DMS 273 (cell line): ENCODE data around the gene KBTBD8.

ENCODE experiments used
- DNase-seq: peaks from one replicate; lab custom pipeline; 2025; ENCODE audit not compliant: unreplicated experiment; lab: John Stamatoyannopoulos, UW

KBTBD8 gene, protein sequence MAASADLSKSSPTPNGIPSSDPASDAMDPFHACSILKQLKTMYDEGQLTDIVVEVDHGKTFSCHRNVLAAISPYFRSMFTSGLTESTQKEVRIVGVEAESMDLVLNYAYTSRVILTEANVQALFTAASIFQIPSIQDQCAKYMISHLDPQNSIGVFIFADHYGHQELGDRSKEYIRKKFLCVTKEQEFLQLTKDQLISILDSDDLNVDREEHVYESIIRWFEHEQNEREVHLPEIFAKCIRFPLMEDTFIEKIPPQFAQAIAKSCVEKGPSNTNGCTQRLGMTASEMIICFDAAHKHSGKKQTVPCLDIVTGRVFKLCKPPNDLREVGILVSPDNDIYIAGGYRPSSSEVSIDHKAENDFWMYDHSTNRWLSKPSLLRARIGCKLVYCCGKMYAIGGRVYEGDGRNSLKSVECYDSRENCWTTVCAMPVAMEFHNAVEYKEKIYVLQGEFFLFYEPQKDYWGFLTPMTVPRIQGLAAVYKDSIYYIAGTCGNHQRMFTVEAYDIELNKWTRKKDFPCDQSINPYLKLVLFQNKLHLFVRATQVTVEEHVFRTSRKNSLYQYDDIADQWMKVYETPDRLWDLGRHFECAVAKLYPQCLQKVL

DNA sequence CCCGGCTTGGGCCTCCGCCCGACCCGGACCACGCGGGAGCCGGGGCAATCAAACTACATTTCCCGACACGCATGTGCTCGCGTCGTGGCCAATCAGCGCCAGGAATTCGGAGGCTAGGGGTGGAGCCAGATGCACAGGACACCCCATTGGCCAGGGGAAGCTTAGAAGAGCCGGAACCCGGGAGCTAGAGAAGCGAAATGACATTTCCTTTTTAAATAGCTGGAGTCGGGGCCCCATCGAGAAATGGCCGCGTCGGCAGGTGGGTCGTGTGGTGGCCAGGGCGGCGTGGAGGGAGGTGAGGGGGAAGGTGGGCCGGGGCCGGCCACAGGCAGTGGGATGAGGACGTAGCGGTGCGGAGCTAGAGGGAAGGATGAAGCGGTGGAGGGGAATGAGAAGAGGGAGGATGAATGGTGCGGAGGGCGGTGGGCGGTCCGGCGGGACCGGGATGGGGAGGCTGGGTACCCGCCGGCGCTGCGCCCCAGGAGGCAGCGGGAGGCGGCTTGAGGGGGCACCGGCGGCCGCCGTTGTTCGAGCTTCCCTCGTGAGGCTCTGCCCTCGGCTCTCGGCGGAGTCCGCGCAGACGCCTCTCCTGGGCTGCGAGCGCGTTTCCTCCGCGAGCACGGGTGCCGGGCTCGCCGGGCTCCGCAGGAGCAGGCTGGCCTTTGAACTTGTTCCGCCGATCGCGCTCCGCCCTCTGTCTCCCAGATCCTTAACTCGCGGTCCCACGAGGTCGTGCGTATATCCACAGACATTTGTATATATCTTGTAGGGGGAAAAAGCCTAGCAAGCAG lies at the start of gene KBTBD8:
Gene KBTBD8, plus strand, starts transcription at position 195 of the 791 bp plus-strand sequence. Its CDS starts 49 bp downstream, at position 244.
- peak; percentile 98 for DNase-seq

DNA sequence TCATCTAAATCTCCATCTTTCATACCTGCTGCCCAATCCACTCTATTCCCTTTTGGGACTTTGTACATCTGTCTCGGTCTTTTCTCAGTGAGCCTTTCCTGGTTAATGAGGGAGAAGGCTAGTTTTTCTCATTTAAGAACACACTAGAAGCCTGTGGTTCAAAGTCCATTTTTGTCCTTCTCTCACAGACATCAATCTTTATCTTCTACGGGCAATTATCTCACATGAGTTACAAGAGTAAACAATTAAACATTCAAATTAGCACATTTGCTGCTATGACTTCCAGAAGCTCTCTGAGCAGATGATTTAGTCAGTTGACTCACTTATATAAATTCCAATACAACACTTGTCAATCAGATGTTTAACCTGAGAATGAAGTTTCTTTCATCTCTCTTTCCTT lies 49.3 kb upstream of the KBTBD8 start:
- no peak for DNase-seq

DNA sequence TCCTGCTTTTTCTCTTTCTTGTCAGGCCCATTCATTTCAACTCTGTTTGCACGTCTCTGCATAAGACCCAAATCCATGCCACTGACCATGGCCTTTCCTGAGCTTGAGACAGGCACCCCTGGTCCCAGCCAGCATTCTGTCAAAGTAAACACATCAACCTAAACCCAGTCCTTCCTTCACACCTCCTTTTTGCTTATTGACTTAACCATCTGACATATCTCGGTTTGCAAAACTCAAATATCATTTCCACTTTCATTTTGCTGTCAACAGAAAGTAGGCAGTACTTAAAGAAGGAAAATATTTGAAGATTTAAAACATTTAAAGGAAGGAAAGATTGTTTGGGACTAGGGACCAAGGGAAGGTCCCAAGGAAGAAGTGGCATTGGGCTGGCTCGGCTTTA lies 48.2 kb upstream of the KBTBD8 start:
- DNase-seq, result no peak

DNA sequence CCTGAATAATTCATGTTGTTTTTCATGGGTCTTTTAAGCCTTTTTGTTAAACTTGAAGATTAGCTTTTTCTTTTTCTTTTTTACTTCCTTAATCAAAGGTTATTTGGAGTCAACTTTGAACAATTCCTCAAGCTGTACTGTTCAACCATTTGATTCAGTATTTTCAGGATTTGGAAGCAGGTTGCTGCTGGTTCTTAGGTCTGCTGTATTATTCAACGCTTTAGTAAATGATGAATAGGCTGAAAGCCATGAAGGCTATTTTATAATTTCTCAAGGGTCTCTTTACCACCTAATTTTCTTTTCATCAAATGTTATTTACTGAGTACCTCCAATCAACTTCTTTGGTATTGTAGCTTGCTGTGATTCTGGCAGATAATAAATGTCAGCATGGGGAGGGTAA lies 45.8 kb upstream of the KBTBD8 start:
- no peak for DNase-seq

DNA sequence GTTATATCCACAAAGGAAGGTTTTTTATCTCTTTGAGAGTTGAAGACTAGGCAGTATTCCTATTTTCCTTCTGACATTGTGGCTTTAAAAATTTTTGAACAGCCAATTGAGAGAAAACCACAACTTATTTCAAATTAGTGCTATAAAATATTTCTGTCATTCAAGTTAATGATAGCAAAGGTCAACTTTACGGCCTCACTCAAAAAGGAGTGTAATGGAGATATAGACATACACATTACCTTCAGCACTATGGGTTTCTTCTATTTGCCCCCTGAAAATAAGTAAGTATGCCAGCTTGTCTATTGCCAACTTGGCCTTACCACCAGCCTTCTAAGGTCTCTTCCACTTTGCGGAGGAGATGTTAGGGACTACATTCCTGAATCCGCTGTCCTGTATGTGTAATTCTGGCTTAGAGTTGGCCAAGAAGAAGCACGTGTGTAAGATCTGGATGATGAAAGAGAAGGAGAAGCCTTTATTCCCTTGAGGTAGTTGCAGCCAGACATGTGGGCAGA lies 44.1 kb upstream of the KBTBD8 start:
- DNase-seq, result no peak

DNA sequence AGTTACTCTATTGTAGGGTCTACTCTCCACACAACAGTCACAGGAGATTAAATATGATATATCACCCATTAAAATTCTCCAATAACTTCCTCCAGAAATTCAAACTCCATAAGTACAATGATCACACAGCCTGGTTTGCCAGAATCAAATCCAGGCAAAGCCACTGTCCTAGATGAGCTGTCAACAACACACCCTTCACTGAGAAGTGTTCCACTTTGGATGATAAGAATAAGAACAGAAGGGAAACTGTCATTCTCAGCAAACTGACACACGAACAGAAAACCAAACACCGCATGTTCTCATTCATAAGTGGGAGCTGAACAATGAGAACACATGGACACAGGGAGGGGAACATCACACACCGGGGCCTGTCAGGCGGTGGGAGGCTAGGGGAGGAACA lies 41.4 kb upstream of the KBTBD8 start:
- no peak for DNase-seq

DNA sequence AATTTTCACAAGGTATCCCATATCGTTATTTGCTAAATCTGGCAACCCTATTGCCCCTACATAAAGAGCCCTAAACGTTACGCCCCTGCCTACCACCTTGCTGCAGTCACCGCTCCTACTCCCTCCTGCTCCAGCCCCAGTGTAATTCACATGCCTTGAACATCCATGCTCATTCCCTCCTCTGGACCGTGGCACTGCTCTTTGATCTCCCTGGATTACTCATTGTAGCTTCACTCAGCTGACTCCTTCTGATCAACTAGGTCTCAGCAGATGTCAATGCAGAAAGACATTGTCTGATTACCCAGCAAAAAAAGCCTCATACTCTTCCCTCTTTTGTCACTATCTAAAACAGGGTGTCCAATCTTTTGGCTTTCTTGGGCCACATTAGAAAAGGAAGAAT lies 40.7 kb upstream of the KBTBD8 start:
- no peak for DNase-seq

DNA sequence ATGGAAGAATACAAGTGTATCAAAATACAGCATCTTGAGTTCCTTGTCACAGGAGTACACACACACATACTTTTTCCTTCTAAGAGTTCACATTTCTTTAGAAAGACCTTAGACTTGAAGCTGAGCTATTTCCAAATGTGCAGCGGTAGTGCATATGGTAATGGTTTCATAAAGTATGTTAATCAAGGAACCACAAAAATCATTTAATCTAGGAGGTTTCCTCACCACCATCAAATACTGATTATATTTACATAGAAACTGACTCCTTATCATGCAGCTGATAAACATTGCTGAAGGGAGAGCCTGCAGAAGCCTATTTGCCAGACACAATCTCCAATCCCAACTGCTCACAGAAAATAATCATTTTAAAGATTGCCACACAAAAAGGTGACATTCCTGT lies 40.0 kb upstream of the KBTBD8 start:
- no peak for DNase-seq

DNA sequence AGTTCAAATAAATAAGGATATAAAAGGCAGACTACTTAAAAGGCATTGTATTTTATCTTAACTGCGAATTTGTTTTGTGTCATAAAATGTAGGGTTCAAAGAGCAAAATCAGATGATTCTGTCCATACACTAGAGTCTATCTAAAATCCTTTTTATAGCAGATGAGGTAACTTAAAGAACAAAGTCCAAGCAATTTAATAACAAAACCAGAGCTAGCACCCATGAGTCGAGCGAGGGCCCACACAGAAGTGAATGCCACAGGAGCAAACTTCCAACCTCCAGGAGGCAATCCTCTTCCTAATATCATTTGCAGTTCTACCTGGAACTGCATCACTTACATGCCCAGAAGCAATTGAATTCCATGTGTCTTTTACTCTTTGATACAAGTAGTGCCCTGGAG lies 35.4 kb upstream of the KBTBD8 start:
- DNase-seq, result no peak

DNA sequence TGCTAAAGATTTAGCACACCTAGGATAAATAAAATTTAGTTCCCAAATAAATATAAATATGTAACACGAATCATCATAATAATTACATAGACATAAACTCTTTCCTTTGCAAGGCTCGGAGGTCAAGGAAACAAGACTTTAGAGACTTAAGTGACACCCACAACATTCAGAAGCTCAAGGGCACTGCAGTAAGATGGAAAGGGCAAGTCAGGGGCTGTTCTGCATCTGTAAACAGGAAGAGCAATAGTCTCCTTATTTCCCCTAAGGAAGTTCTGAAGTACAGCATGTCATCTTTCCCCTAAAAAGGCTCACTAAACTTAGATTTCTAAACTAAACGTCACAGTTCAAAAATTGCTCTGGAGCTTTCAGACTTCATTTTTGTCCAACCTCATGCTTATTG lies 26.9 kb upstream of the KBTBD8 start:
- DNase-seq, result no peak

DNA sequence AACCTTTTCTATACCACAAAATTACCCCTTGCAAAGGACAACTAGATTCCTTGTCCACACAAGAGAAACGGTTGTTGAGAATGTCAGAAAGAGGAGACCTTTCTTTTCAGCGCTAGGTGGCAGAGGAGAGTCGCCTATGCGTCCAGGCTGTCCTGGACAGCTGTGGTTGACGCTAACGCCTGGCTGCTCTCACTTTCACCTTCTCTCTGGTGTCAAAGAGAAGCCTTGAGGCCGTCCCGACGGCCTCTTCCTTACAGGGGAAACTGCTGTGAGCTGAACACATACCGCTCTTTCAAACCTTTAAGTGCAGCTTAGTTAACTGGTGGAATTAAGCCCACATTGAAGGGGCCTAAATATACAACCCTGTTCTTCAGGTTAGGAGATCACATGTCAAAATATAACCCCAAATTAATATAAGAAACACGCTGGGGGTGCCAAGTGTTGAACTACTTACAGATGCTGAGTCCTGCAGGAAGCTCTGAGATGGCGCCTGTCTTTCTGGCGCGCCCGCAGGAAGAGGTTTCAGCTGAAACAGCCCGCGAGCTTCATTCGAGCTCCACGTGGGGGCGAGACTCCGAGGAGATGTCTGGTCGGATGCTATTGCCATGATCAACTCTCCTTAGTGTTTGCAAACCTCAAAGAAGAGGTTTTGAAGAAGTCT lies 26.1 kb upstream of the KBTBD8 start:
- DNase-seq, result peak; percentile 84

DNA sequence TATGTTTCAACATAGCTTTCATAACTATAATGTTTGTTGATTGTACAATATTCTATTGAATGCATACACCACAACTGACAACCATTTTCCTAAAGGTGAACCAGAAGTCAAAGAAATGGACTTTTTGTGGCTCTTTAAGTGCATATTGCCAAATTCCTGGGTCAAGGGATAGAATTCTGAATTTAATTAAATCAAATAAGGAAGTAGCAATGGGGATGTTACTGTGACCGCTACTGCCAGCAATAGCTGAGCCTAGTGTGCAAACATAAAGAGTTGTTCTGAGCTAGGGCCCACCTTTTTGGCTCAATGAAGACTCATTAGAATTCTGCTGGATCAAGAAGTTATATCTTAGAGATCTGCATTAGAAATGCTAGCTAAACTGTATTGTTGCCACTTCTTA lies 17.3 kb upstream of the KBTBD8 start:
- no peak for DNase-seq

DNA sequence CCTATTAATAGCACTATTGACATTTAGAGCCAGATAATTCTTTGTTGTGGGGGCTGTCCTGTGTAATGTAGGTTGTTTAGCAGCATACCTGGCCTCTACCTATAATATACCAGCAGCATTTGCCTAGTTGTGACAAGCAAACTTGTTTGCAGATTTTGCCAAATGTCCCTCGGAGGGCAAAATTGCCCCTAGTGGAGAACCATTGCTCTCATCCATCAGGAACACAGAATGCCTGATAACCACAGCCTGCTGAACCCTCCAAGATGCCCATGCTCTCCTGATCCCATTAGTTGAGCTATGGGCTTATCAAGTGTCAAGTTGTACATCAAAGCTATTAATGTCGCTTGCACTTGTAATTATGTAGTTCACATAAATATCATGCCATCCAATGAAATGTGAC lies 15.0 kb upstream of the KBTBD8 start:
- no peak for DNase-seq

DNA sequence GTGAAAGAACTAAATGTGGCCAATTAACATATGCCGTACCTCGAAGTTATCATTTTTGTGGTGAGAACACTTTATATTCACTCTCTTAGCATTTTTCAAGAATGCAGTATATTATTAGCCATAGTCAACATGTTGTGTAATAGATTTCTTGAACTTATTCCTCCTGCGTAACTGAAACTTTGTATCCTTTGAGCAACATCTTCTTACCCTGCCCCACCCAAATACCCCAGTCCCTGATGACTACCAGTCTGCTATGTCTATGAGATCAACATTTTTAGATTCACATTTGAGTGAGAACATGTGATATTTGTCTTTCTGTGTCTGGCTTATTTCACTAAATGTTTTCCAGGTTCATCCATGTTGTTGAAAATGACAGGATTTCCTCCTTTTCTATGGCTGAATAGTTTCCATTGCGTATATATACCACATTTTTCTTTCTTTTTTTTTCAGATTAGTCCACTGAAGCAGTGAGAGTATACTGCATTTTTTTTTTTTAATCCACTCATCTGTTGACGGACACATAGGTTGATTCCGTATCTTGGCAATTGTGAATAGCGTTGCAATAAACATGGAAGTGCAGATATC lies 12.7 kb upstream of the KBTBD8 start:
- DNase-seq, result no peak

DNA sequence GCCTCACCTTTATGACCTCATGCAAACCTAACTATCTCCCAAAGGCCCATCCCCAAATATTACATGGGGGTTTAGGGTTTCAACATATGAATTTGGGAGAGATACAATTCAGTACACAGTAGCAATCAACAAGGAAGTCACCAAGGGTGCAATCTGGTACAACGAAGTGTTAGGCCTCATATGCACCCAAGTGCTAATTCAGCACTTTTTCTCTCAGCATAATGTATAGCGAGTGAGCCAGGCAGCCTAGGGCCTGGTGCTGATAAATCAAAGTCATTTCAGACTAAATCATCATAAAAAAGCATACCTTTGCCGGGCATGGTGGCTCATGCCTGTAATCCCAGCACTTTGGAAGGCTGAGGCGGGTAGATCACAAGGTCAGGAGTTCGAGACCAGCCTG lies 11.7 kb upstream of the KBTBD8 start:
- DNase-seq, result no peak

DNA sequence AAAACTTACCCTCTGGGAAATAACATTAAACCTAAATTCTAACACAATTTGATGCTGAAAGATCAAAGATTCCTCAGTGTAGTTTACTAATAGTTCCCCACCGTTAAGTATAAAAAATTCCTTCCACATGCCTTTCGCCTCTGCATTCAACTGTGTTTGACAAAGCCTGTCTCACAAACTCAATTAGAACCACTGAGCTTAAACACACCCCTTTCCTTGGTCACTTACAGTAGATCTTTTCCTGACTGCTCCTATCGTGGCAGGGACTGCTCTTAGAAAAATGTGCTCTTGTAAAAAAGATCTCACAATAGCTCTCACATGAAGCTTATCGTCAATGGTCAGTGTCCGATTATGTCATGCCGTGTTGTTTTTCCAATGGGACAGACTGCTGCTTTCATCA lies 8.9 kb upstream of the KBTBD8 start:
- DNase-seq, result no peak

DNA sequence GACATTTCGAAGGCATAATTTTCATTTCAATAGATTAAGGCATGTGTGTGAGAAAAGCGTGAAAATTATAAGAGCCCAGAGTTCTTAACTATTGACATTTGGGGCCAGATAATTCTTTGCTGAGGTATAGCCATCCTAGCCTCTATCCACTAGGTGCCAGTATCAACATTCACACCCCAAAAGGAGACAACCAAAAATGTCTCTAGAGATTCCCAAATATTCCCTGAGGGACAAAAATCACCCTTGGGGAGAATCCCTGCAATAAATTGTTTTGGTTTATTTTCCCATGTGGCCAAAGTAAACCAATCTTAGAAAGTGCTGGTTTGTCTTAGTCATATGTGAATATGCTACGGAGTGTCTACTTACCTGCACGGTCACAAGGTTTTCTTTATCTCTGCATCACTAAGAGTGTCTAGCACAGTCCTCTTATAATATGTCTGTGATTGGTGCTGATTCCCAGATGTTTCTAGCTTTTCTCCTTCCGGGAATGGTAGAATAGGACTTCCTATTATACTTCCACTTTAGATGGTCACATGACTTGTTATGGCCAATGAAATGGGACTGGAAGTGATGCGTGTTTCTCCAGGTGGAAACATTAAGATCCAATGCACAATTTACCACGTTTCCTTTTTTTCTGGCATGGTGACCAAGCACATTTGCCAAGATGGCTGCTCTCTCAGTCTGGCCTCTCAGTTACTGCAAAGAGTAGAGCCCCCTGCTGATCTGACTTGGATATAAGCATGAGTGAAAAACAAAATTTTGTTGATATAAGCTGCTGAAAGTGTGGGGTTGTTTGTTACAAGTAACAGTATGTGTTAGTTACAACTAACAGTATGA lies 8.0 kb upstream of the KBTBD8 start:
- DNase-seq, result peak; percentile 36

DNA sequence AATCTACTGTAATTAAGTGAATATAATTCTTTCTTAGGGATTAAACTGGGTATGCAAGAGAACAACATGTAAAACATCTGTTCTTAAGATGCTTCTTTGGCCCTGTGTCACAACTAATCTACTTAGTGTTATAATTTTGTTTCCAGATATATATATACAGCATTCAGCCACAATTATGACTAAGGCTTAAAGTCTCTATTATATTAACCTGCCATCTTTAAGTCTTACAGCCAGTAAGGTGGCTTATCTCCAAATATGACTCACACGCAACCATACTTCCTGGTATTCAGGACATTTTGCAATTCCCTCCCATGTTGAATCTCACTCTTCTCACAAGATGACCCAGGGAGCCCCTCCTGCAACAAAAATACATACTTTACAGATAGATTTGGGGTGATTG lies 6.6 kb upstream of the KBTBD8 start:
- DNase-seq, result no peak

DNA sequence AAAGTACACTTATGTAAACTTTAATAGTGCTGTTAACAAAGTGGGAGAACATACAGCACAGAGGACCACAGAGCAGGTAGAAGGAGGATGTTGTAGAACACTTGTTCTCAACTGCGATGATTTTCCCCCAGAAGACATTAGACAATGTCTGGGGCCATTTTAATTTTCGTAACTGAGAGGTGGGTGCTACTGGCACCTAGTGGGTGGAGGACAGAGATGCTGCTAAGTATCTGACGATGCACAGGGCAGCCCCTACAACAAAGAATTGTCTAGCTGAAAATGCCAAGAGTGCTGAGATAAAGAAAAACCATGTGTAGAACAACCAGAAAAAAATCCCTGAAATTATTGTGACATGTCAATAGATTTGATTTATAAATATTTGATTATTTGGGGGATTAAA lies 5.0 kb upstream of the KBTBD8 start:
- peak; percentile 0 for DNase-seq

DNA sequence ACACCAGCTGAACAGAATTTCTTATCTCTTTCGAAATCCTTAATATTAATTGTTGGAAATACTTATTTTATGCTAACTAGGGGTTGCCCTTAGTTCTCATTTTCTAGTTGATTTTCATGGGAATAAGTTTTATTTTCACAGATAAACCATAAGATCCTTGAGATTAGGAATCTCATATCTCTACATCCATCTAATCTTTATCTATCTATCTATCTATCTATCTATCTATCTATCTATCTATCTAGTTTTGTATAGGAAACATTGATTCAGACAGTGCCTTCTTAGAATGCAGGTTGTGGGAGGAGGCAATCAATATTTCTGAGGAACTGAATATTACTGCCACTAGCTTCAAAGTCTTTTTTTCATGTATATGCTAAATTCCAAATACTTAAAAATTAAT lies 3.5 kb upstream of the KBTBD8 start:
- no peak for DNase-seq
